Loucy (cell line): ENCODE results near the gene TRERF1.

Experiments used
- H2AFZ ChIP-seq: fragments of 200-600 bp; sonication (generic); 2 replicates; pipeline ENCODE4 v1.6.0; 2016; ENCODE audit warnings: antibody characterized with exemption, mild to moderate bottlenecking, low read length, moderate library complexity
- H3F3A ChIP-seq: fragments of 200-600 bp; 2 replicates; pipeline ENCODE4 v1.6.0; 2016; ENCODE audit warnings: antibody characterized with exemption, low read depth, mild to moderate bottlenecking
- H3K27me3 ChIP-seq: fragments of 200-600 bp; sonication (generic); 2 replicates; pipeline ENCODE4 v1.6.1; 2014; ENCODE audit warnings: low read length, mild to moderate bottlenecking; ENCODE audit not compliant: insufficient read depth, poor library complexity, severe bottlenecking
- H3K36me3 ChIP-seq: fragments of 200-600 bp; sonication (generic); 2 replicates; pipeline ENCODE4 v1.6.1; 2016; ENCODE audit warnings: low read length; ENCODE audit not compliant: insufficient read depth
- H3K4me1 ChIP-seq: fragments of 200-600 bp; sonication (generic); 2 replicates; pipeline ENCODE4 v1.5.1; 2014; ENCODE audit warnings: low read length, mild to moderate bottlenecking; ENCODE audit not compliant: insufficient read depth, poor library complexity, severe bottlenecking
- H3K4me2 ChIP-seq: fragments of 200-600 bp; sonication (generic); 2 replicates; pipeline ENCODE4 v1.6.0; 2014; ENCODE audit warnings: antibody characterized with exemption, low read length, low read depth, mild to moderate bottlenecking; ENCODE audit not compliant: poor library complexity, severe bottlenecking
- H3K4me3 ChIP-seq: fragments of 200-600 bp; sonication (generic); 2 replicates; pipeline ENCODE4 v1.5.1; 2014; ENCODE audit warnings: low read length, mild to moderate bottlenecking, mixed read lengths; ENCODE audit not compliant: poor library complexity, severe bottlenecking
- H3K79me2 ChIP-seq: fragments of 200-600 bp; sonication (generic); 2 replicates; pipeline ENCODE4 v1.6.1; 2014; ENCODE audit warnings: low read length; ENCODE audit not compliant: insufficient read depth
- H3K9ac ChIP-seq: fragments of 200-600 bp; sonication (generic); 2 replicates; pipeline ENCODE4 v1.6.0; 2014; ENCODE audit warnings: mild to moderate bottlenecking, low read depth, low read length, moderate library complexity; ENCODE audit not compliant: poor library complexity, severe bottlenecking
- H3K9me2 ChIP-seq: fragments of 200-600 bp; sonication (generic); replicated peaks from 2 replicates; pipeline ENCODE4 v1.6.1; 2016; ENCODE audit warnings: low read depth, low read length, mixed read lengths
- H3K9me3 ChIP-seq: fragments of 200-600 bp; sonication (generic); 2 replicates; pipeline ENCODE4 v1.6.1; 2014; ENCODE audit warnings: mild to moderate bottlenecking, antibody characterized with exemption, low read length, low read depth; ENCODE audit not compliant: insufficient read depth
- H4K20me1 ChIP-seq: fragments of 200-600 bp; sonication (generic); 2 replicates; pipeline ENCODE4 v1.6.0; 2014; ENCODE audit warnings: antibody characterized with exemption, low read length, mild to moderate bottlenecking; ENCODE audit not compliant: insufficient read depth, poor library complexity, severe bottlenecking
- EZH2phosphoT487 ChIP-seq: fragments of 200-600 bp; IDR thresholded peaks from 2 replicates; pipeline ENCODE4 v1.6.1; 2018; ENCODE audit warnings: antibody characterized with exemption, mild to moderate bottlenecking, moderate library complexity, borderline replicate concordance
- TF ChIP-seq, protein P1 (sequence below): fragments of 200-600 bp; sonication (generic); conservative IDR thresholded peaks from 2 replicates; pipeline ENCODE4 v1.5.1; 2014; ENCODE audit warnings: mild to moderate bottlenecking, antibody characterized with exemption, low read length

The TRERF1 gene

DNA sequence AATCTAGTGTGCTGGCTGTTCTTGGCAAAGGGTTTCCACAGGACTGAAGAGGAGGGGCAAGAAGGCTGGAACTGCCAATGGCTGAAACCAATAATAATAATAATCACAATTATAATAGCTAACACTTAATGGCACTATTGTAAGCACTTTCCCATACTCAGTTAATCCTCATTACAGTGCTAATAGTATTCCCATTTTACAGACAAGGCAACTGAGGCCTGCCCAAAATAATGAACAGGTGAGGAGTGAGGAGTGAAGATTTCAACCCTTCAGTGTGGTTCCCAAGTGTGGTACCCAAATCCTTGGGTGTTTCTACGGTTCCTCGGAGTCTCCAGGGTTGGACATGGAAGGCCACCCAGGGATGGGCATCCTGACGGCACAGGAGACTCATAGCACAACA, 69.9 kb downstream of the TRERF1 start:
- H3F3A ChIP-seq: no peaks in the 10 kb centered on the region
- no peaks in the 10 kb centered on the region for H3K9me3 ChIP-seq
- H3K4me1 ChIP-seq: peaks cover 34% of the 10 kb centered on the region
- H4K20me1 ChIP-seq: peaks cover 71% of the 10 kb centered on the region
- no peak overlapping the region for H2AFZ ChIP-seq
- H3K36me3 ChIP-seq: no peaks in the 10 kb centered on the region
- no peak overlapping the region for H3K4me2 ChIP-seq
- no peak overlapping the region for H3K4me3 ChIP-seq
- TF ChIP-seq, protein P1, sequence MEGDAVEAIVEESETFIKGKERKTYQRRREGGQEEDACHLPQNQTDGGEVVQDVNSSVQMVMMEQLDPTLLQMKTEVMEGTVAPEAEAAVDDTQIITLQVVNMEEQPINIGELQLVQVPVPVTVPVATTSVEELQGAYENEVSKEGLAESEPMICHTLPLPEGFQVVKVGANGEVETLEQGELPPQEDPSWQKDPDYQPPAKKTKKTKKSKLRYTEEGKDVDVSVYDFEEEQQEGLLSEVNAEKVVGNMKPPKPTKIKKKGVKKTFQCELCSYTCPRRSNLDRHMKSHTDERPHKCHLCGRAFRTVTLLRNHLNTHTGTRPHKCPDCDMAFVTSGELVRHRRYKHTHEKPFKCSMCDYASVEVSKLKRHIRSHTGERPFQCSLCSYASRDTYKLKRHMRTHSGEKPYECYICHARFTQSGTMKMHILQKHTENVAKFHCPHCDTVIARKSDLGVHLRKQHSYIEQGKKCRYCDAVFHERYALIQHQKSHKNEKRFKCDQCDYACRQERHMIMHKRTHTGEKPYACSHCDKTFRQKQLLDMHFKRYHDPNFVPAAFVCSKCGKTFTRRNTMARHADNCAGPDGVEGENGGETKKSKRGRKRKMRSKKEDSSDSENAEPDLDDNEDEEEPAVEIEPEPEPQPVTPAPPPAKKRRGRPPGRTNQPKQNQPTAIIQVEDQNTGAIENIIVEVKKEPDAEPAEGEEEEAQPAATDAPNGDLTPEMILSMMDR: no peak
- no peak for TF ChIP-seq EZH2phosphoT487
- no peak overlapping the region for H3K9ac ChIP-seq
- no peaks in the 10 kb centered on the region for H3K9me2 ChIP-seq
- peaks cover 73% of the 10 kb centered on the region for H3K79me2 ChIP-seq
- no peaks in the 10 kb centered on the region for H3K27me3 ChIP-seq

DNA sequence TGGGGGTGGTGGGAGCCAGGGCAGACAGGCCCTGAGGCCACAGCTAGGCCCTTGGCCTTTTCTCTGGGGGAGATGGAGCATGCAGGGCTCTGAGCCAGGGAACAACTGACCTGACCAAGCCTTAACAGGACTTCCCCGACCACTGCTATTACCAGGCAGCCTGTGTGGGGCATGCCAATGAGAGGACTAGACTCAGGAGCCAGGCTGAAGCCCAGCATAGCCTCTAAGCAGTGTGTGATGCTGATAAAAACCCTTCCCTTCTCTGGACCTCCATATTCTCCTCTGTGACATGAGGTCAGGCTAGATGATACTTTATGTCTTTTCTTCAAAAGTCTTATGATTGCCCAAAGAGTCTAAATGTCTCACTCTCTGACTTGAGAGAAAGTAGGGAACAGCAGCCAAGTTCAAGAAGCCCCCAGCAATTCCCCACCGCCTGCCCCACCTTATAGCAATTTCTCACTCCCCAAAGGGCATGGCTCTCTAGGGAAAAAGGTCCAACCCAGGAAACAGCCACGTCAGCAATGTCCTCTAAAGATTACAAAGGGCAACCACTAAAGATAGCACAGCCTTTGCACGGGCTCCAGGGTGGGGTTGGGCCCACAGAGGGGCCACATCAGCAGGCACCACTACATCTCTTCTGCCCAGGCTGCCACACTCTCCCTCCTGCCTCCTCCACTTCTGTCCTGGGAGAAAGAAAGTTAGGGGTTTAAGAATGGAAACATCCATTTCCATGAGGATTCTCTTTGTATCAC, 71.3 kb downstream of the TRERF1 start:
- peaks cover 25% of the 10 kb centered on the region for H3K4me1 ChIP-seq
- no peaks in the 10 kb centered on the region for H3K36me3 ChIP-seq
- TF ChIP-seq EZH2phosphoT487: no peak
- TF ChIP-seq, protein P1: no peak
- H3K4me2 ChIP-seq: no peak overlapping the region
- no peaks in the 10 kb centered on the region for H3F3A ChIP-seq
- no peaks in the 10 kb centered on the region for H3K9me2 ChIP-seq
- H3K9me3 ChIP-seq: no peaks in the 10 kb centered on the region
- H3K79me2 ChIP-seq: peaks cover 64% of the 10 kb centered on the region
- H3K4me3 ChIP-seq: no peak overlapping the region
- H3K27me3 ChIP-seq: no peaks in the 10 kb centered on the region
- peaks cover 57% of the 10 kb centered on the region for H4K20me1 ChIP-seq
- no peak overlapping the region for H2AFZ ChIP-seq
- H3K9ac ChIP-seq: no peak overlapping the region

DNA sequence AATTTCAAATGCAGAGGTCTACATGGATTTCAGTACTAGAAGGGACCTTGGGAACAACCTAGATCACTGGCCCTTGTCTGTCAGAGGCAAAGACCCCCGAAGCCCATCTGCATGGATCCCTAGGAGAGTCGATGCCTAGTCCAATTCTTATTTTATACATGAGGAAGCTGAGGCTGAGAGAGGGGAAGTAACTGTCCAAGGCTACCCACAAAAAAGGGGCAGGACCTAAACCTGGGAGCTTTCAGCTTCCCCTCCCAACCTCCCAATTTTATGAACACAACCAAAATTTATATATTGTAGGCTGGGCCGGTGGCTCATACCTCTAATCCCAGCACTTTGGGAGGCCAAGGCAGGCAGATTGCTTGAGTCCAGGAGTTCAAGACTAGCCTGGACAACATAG, 73.2 kb downstream of the TRERF1 start:
- H3K79me2 ChIP-seq: peaks cover 57% of the 10 kb centered on the region

More for the DNA sequence above, 73.2 kb downstream of the TRERF1 start:
- Histone ChIP-seq H3K9ac (no peak overlapping the region), H2AFZ (no peak overlapping the region), H4K20me1 (peaks cover 42% of the 10 kb centered on the region), H3K4me3 (no peak overlapping the region), H3K9me2 (no peaks in the 10 kb centered on the region), H3K27me3 (no peaks in the 10 kb centered on the region), H3K4me1 (peaks cover 31% of the 10 kb centered on the region), H3K36me3 (no peaks in the 10 kb centered on the region), H3K9me3 (no peaks in the 10 kb centered on the region), H3F3A (no peaks in the 10 kb centered on the region), H3K4me2 (no peak overlapping the region)
- no peak for TF ChIP-seq EZH2phosphoT487
- TF ChIP-seq, protein P1: no peak
